EH (cell line): ENCODE data around the gene SIGLEC1.

ENCODE experiments used
- DNase-seq: peaks from one replicate; pipeline ENCODE4 v3.0.0-alpha.2; 2015; ENCODE audit warnings: low read depth

SIGLEC1 gene

GRCh38 chr20:3712279-3712873 lies at the start of gene SIGLEC1:
Gene SIGLEC1, minus strand, starts transcription at chr20:3712600. Its CDS starts 5,472 bp downstream, at chr20:3707128.
- no peak for DNase-seq

- DNase-seq: peak; percentile 78
Observed at GRCh38 chr20:3760655-3761348, 48.4 kb upstream of the SIGLEC1 start.

- no peak for DNase-seq
Observed at GRCh38 chr20:3759884-3760283, 47.5 kb upstream of the SIGLEC1 start.

GRCh38 chr20:3759316-3759823 lies 47.0 kb upstream of the SIGLEC1 start:
- no peak for DNase-seq

- DNase-seq: no peak
Observed at GRCh38 chr20:3758566-3758965, 46.2 kb upstream of the SIGLEC1 start.

GRCh38 chr20:3757268-3757667 lies 44.9 kb upstream of the SIGLEC1 start:
- DNase-seq: no peak

GRCh38 chr20:3755814-3756480 lies 43.5 kb upstream of the SIGLEC1 start:
- DNase-seq: no peak

GRCh38 chr20:3755269-3755668 lies 42.9 kb upstream of the SIGLEC1 start:
- no peak for DNase-seq

- no peak for DNase-seq
Observed at GRCh38 chr20:3754276-3754630, 41.9 kb upstream of the SIGLEC1 start.

GRCh38 chr20:3753501-3754275 lies 41.3 kb upstream of the SIGLEC1 start:
- no peak for DNase-seq

- peak; percentile 74 for DNase-seq
Observed at GRCh38 chr20:3753098-3753497, 40.7 kb upstream of the SIGLEC1 start.

- DNase-seq: no peak
Observed at GRCh38 chr20:3752386-3752759, 40.0 kb upstream of the SIGLEC1 start.

- no peak for DNase-seq
Observed at GRCh38 chr20:3751675-3752385, 39.4 kb upstream of the SIGLEC1 start.

- DNase-seq: no peak
Observed at GRCh38 chr20:3751305-3751674, 38.9 kb upstream of the SIGLEC1 start.

GRCh38 chr20:3749689-3750531 lies 37.5 kb upstream of the SIGLEC1 start:
- DNase-seq: no peak

- no peak for DNase-seq
Observed at GRCh38 chr20:3749087-3749688, 36.8 kb upstream of the SIGLEC1 start.

- DNase-seq: no peak
Observed at GRCh38 chr20:3748073-3748472, 35.7 kb upstream of the SIGLEC1 start.

GRCh38 chr20:3747471-3747870 lies 35.1 kb upstream of the SIGLEC1 start:
- no peak for DNase-seq

- no peak for DNase-seq
Observed at GRCh38 chr20:3745686-3746173, 33.3 kb upstream of the SIGLEC1 start.
